ENCODE measurements around the gene IMPDH1. TPM values are rescaled to one million over a fixed set of nuclear protein-coding genes. Genes with fewer than 3 reads are reported as not detected.

IMPDH1 gene
- total RNA-seq, 2 experiments from 2014 or later, result 70.4 to 72.3 TPM

GRCh38 chr7:128388145-128388485 is 21.7 kb downstream of the IMPDH1 start:
- POLR2A ChIA-PET, result no interaction called here
- Mint-ChIP-seq H3K4me3 (no peak overlapping the region), H3K27ac (no peak overlapping the region), H3K36me3 (ENCODE audit: low read depth) (no peaks in the 10 kb centered on the region), H3K27me3 (no peaks in the 10 kb centered on the region), H3K4me1 (peaks cover 2% of the 10 kb centered on the region), H3K9me3 (no peaks in the 10 kb centered on the region)
- CTCF ChIA-PET, result interaction anchor here (0.6 to 4.3 kb wide), 14 partner anchors 7 to 253 kb away, joined by 3 to 34 read pairs (median 4); partner anchors contain the start of gene RBM28
- no peak for DNase-seq

GRCh38 chr7:128387216-128388144 is 22.3 kb downstream of the IMPDH1 start:
- H3K4me3 Mint-ChIP-seq, result no peak overlapping the region

GRCh38 chr7:128385988-128386925 is 23.5 kb downstream of the IMPDH1 start:
- H3K4me3 Mint-ChIP-seq, result no peak overlapping the region
- H3K36me3 Mint-ChIP-seq (ENCODE audit: low read depth), result no peaks in the 10 kb centered on the region
- CTCF ChIA-PET, result interaction anchor here (0.8 to 4.3 kb wide), 9 partner anchors 9 to 64 kb away, joined by 3 to 34 read pairs (median 6); no protein-coding TSS in a partner anchor

More at GRCh38 chr7:128387216-128388144, 22.3 kb downstream of the IMPDH1 start:
- POLR2A ChIA-PET, result no interaction called here
- no peaks in the 10 kb centered on the region for H3K36me3 Mint-ChIP-seq (ENCODE audit: low read depth)
- peaks cover 2% of the 10 kb centered on the region for H3K4me1 Mint-ChIP-seq
- peak; percentile 71 for DNase-seq
- CTCF ChIA-PET, result interaction anchor here (0.6 to 4.3 kb wide), 15 partner anchors 9 to 252 kb away, joined by 3 to 34 read pairs (median 4); partner anchors contain the start of gene RBM28
- H3K27me3 Mint-ChIP-seq, result no peaks in the 10 kb centered on the region
- no peak overlapping the region for H3K27ac Mint-ChIP-seq
- no peaks in the 10 kb centered on the region for H3K9me3 Mint-ChIP-seq

DNA sequence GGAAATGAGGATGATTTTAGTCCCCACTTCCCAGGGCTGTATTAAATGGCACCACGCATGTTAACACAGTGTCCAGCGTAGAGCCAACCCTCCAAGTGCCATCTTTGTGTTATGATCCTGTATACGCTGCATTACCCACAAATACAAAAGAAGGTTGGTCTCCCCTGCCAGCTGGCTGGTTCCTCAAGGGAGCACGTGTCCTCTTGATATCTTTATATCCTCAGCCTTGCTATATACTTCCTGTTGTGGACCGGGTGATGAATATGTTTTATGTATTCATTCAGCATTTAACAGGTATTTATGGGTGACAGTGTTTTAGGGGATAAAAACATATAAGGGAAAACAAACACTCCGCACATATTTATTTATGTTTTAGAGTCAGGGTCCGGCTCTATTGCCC is 25.1 kb downstream of the IMPDH1 start:
- H3K4me3 Mint-ChIP-seq, result no peak overlapping the region
- DNase-seq, result no peak
- H3K27me3 Mint-ChIP-seq, result no peaks in the 10 kb centered on the region
- no peaks in the 10 kb centered on the region for H3K9me3 Mint-ChIP-seq
- no peak overlapping the region for H3K27ac Mint-ChIP-seq
- ChIA-PET CTCF (interaction anchor here (0.7 to 1.3 kb wide), 3 partner anchors 28 to 43 kb away, joined by 3 to 4 read pairs (median 4); no protein-coding TSS in a partner anchor), POLR2A (no interaction called here)
- peaks cover 7% of the 10 kb centered on the region for H3K4me1 Mint-ChIP-seq
- H3K36me3 Mint-ChIP-seq (ENCODE audit: low read depth), result no peaks in the 10 kb centered on the region

More at GRCh38 chr7:128385988-128386925, 23.5 kb downstream of the IMPDH1 start:
- POLR2A ChIA-PET, result no interaction called here
- H3K4me1 Mint-ChIP-seq, result peaks cover 4% of the 10 kb centered on the region
- no peaks in the 10 kb centered on the region for H3K9me3 Mint-ChIP-seq
- no peaks in the 10 kb centered on the region for H3K27me3 Mint-ChIP-seq
- H3K27ac Mint-ChIP-seq, result no peak overlapping the region
- no peak for DNase-seq

GRCh38 chr7:128383776-128384175 is 26.0 kb downstream of the IMPDH1 start:
- Mint-ChIP-seq H3K4me1 (peaks cover 7% of the 10 kb centered on the region), H3K36me3 (ENCODE audit: low read depth) (no peaks in the 10 kb centered on the region), H3K27me3 (peaks cover under 1% of the 10 kb centered on the region), H3K27ac (no peak overlapping the region), H3K9me3 (no peaks in the 10 kb centered on the region), H3K4me3 (no peak overlapping the region)
- POLR2A ChIA-PET, result interaction anchor here (0.6 kb wide), 1 partner anchor 17 kb away, joined by 3 read pairs; no protein-coding TSS in a partner anchor
- no peak for DNase-seq
- CTCF ChIA-PET, result interaction anchor here (0.9 to 2.2 kb wide), 4 partner anchors 28 to 72 kb away, joined by 3 to 6 read pairs (median 4); partner anchors contain the start of gene HILPDA

GRCh38 chr7:128381161-128381821 is 28.5 kb downstream of the IMPDH1 start:
- H3K27ac Mint-ChIP-seq, result no peak overlapping the region
- POLR2A ChIA-PET, result no interaction called here
- H3K4me3 Mint-ChIP-seq, result no peak overlapping the region
- H3K36me3 Mint-ChIP-seq (ENCODE audit: low read depth), result no peaks in the 10 kb centered on the region
- no peaks in the 10 kb centered on the region for H3K9me3 Mint-ChIP-seq
- DNase-seq, result peak; percentile 36
- CTCF ChIA-PET, result interaction anchor here (0.8 to 2.2 kb wide), 6 partner anchors 8 to 500 kb away, joined by 3 to 7 read pairs (median 4); partner anchors contain the start of gene IMPDH1
- peaks cover 3% of the 10 kb centered on the region for H3K27me3 Mint-ChIP-seq
- H3K4me1 Mint-ChIP-seq, result peaks cover 7% of the 10 kb centered on the region

DNA sequence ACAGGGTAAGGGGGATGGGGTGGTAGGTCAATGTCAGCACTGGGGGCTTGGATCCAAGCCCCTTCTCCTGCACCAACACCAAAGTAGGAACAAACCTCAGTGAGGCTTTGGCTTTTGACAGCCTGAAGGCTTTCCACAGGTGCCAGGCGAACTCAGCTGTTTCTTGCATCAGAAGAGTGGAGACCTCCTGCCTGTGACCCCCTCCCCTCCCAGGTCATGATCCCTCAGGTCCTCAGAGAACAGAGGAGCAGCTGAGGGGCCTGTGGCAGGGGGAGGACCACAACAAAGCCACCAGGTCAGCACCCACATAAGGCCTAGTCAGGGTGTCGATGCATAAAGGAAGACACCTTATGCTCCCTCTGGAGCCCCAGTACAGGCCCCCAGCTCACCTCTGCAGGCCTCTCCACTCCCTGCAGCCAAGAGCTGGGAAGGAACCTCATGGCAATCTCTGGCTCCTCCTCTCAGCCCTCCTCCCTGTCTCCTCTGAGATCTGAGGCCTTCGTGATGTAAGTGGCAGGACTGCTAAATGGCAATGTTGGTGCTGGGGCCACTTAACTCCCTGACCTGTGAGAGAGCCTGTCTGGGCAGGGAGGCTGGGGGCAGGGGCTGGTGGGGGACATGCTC is 29.2 kb downstream of the IMPDH1 start:
- CTCF ChIA-PET, result interaction anchor here (1.1 to 2.2 kb wide), 4 partner anchors 8 to 501 kb away, joined by 3 to 7 read pairs (median 4); no protein-coding TSS in a partner anchor
- Mint-ChIP-seq H3K27me3 (peaks cover 3% of the 10 kb centered on the region), H3K4me3 (no peak overlapping the region), H3K27ac (no peak overlapping the region), H3K4me1 (peaks cover 6% of the 10 kb centered on the region), H3K9me3 (no peaks in the 10 kb centered on the region), H3K36me3 (ENCODE audit: low read depth) (no peaks in the 10 kb centered on the region)
- DNase-seq, result no peak
- POLR2A ChIA-PET, result no interaction called here

DNA sequence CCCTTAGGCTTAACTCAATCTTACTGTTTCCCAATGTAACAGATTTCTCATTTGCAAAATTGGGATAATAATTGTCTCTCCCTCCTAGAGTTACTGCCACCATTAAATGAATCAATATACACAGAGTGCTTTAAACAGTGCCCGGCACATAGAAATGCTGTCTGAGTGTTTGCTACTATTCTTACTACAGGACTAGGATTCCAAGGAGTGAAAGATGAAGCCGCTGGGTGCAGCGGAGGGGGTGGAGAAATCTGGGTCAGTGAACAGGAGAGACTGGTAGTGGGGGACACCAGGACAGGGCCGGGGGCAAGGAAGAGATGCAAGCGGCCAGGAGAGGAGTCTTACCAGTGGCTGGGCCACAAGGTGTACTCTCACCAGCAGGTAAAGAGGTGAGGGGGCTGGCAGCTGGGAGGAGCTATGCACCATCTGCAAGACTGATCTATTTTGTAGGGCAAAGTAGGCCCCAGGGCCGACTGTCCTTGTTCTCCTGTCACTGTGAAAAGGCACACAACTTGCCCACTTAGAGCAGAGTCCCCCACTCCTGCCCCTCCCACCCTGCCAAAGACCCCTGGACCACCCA is 29.8 kb downstream of the IMPDH1 start:
- H3K27me3 Mint-ChIP-seq, result peaks cover 3% of the 10 kb centered on the region
- H3K4me1 Mint-ChIP-seq, result peaks cover 5% of the 10 kb centered on the region
- CTCF ChIA-PET, result interaction anchor here (1.7 to 2.2 kb wide), 3 partner anchors 9 to 32 kb away, joined by 4 to 7 read pairs (median 5); no protein-coding TSS in a partner anchor
- H3K4me3 Mint-ChIP-seq, result no peak overlapping the region
- H3K9me3 Mint-ChIP-seq, result no peaks in the 10 kb centered on the region
- POLR2A ChIA-PET, result no interaction called here
- H3K36me3 Mint-ChIP-seq (ENCODE audit: low read depth), result no peaks in the 10 kb centered on the region
- DNase-seq, result no peak
- no peak overlapping the region for H3K27ac Mint-ChIP-seq

DNA sequence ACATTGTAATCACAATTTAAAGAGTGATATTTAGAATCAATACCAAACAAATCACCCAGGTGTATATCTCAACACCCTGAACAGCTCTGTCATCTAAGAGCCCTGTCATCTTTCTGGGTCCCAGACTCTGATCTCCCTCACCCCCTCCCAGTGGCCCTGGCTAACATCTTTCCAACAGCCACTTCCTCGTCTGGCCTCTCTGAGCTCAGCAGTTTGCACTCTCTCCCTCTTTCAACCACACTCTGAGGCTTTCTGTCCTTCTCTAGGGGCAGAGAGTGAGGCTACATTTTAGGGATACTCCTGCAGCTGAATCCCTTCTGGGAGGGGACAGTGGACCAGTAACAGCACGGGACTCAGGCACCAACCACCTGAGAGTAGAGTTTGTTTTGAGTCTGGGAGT is 31.1 kb downstream of the IMPDH1 start:
- Mint-ChIP-seq H3K36me3 (ENCODE audit: low read depth) (no peaks in the 10 kb centered on the region), H3K27me3 (peaks cover 8% of the 10 kb centered on the region), H3K9me3 (no peaks in the 10 kb centered on the region), H3K27ac (no peak overlapping the region), H3K4me3 (no peak overlapping the region), H3K4me1 (peaks cover 5% of the 10 kb centered on the region)
- no peak for DNase-seq
- POLR2A ChIA-PET, result no interaction called here
- CTCF ChIA-PET, result interaction anchor here (0.6 to 1.9 kb wide), 4 partner anchors 9 to 96 kb away, joined by 3 to 5 read pairs (median 3); no protein-coding TSS in a partner anchor

DNA sequence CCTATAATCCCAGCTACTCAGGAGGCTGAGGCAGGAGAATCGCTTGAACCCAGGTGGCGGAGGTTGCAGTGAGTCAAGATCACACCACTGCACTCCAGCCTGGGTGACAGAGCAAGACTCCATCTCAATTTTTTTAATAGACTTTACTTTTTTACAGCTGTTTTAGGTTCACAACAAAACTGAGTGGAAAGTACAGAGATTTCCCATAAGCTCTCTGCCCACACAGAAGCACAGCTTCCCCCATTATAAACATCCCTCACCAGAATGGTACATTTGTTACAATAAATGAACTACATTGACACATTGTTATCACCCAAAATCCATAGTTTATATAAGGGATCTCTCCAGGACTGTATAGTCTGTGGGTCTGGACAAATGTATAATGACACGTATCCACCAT is 33.7 kb downstream of the IMPDH1 start:
- H3K9me3 Mint-ChIP-seq, result no peaks in the 10 kb centered on the region
- H3K36me3 Mint-ChIP-seq (ENCODE audit: low read depth), result no peaks in the 10 kb centered on the region
- ChIA-PET CTCF (no interaction called here), POLR2A (no interaction called here)
- DNase-seq, result no peak
- H3K27ac Mint-ChIP-seq, result no peak overlapping the region
- H3K4me3 Mint-ChIP-seq, result no peak overlapping the region
- H3K27me3 Mint-ChIP-seq, result peaks cover 13% of the 10 kb centered on the region
- H3K4me1 Mint-ChIP-seq, result peaks cover 1% of the 10 kb centered on the region

GRCh38 chr7:128374041-128374440 is 35.7 kb downstream of the IMPDH1 start:
- DNase-seq, result no peak
- ChIA-PET POLR2A (interaction anchor here (0.6 kb wide), 1 partner anchor 537 kb away, joined by 3 read pairs; no protein-coding TSS in a partner anchor), CTCF (interaction anchor here (1.3 to 3.5 kb wide), 2 partner anchors 13 to 25 kb away, joined by 5 to 13 read pairs; no protein-coding TSS in a partner anchor)
- H3K36me3 Mint-ChIP-seq (ENCODE audit: low read depth), result no peaks in the 10 kb centered on the region
- peaks cover 15% of the 10 kb centered on the region for H3K27me3 Mint-ChIP-seq
- no peaks in the 10 kb centered on the region for H3K9me3 Mint-ChIP-seq
- H3K27ac Mint-ChIP-seq, result no peak overlapping the region
- H3K4me1 Mint-ChIP-seq, result no peaks in the 10 kb centered on the region
- no peak overlapping the region for H3K4me3 Mint-ChIP-seq

All from activated CD4-positive, alpha-beta T cell treated with anti-CD3 and anti-CD28 coated beads, Interleukin-2, amount 10 ng/mL, durations not matched to agents 7 days and 5 days (primary cell).